Stimulated activated CD8-positive, alpha-beta memory T cell treated with anti-CD3 and anti-CD28 coated beads, Interleukin-15, amount 100 ng/mL, for 1 hour (primary cell): ENCODE results near the gene PPIA.
A peak's percentile ranks its signal among the peaks of the same experiment; 100 is the strongest.
"Not testable (repeated sequence)": the region's sequence is repeated elsewhere in the genome, so short reads cannot be mapped to it uniquely, and the experiment has no call there.

Experiments used
- DNase-seq: peaks from one replicate; pipeline ENCODE4 v3.0.0-alpha.2; 2020; ENCODE audit warnings: low read depth

The PPIA gene

DNA sequence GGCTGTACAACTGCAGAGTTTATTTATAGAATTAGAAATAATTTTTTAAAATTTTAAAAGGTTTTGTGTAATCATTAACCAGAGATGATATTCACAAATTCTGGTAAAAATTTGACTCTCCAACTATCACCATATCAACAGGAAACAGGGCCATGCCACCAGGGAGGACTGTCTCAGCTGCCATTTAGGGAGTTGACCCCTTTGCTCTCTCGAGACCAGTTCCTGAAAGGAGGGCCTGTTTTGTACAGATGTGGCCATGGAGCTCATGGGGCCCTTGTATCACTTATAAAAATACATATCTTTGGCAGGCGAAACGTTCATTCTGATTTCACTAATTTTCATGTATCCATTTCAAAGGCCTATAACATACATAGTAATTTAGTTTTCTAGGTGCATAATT, 31.1 kb downstream of the PPIA start:
- no peak for DNase-seq

DNA sequence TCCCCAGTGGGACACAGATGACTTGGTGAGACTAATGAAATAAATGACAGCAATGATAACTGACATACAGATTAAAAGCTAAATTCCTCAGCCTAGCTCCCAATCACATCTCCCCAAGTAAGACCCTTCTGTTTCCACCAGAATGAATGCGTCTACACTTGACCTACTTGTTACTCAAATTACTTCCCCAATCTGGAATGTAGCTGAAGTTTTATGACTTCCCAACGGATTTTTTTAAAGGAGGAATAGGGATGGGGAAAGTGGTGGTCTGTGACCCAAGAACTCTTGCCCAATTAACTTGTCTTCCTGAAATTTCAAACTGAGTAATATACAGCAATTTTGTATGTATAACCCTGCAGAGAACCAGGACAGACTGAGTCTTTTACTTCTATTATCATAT, 42.3 kb downstream of the PPIA start:
- DNase-seq = no peak

DNA sequence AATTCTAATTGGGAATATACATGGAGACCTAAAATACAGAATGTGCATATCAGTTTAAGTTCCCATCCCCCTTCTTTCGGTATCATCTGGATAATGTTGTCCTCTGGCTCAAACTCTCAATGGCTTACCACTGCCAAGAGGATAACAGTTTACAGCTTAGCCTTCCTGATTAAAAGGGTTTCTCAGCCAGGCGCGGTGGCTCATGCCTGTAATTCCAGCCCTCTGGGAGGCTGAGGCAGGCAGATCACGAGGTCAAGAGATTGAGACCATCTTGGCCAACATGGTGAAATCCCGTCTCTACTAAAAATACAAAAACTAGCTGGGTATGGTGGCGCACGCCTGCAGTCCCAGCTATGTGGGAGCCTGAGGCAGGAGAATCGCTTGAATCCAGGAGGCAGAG, 46.2 kb downstream of the PPIA start:
- DNase-seq = not testable (repeated sequence)

DNA sequence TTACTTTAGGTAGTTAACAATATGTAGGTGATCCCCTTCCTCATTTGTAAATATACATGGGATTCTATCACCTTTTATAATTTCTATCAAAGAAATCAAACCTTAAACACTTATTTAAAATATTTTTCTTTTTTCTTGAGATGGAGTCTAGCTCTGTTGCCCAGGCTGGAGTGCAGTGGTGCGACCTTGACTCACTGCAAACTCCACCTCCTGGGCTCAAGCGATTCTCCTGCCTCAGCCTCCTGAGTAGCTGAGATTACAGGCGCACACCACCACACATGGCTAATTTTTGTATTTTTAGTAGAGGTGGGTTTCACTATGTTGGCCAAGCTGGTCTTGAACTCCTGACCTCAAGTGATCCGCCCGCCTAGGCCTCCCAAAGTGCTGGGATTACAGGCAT, 47.0 kb downstream of the PPIA start:
- not testable (repeated sequence) for DNase-seq

GRCh38 chr7:44845451-44845850, 49.0 kb downstream of the PPIA start:
- DNase-seq = no peak

DNA sequence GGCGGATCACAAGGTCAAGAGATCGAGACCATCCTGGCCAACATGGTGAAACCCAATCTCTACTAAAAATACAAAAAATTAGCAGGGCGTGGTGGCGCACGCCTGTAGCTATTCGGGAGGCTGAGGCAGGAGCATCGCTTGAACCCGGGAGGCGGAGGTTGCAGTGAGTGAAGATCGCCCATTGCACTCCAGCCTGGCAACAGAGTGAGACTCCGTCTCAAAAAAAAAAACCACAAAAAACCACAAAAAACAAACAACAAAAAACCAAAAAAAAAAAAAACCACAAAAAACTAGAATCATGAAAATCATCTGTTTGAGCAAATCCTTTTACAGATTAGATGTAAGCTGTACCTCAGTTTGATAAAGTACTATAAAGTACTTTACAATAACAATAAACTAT, 49.9 kb downstream of the PPIA start:
- DNase-seq = not testable (repeated sequence)

DNA sequence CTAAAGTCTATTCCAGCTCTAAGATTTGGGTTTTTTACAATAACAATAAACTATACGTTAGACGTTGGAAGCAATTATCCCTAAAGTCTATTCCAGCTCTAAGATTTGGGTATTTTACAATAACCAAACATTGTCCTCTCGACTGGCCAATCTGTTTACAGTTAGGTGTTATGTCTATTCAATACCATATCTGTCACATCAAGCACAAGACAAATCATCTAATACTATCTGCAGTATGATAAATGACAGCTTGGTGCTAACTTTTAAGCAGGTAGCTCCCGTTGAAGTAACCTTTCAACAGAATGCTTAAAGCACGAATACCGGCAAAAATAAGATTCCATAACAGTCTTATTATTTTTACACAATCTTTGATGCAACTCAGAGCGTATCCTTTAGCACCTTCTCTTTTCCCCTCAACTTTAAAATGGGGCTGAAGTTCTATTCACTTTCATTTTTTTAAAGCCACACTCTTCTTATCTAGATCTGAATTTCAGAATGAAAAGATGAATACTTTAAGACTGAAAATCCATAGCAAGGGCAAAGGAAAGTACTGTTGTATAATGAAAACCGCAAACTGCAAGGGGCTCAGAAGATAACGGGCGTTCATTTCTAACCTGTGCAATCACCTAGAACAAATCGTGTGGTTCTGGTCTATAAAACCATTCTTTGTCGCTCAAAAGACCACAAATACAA, 50.5 kb downstream of the PPIA start:
- DNase-seq = no peak

DNA sequence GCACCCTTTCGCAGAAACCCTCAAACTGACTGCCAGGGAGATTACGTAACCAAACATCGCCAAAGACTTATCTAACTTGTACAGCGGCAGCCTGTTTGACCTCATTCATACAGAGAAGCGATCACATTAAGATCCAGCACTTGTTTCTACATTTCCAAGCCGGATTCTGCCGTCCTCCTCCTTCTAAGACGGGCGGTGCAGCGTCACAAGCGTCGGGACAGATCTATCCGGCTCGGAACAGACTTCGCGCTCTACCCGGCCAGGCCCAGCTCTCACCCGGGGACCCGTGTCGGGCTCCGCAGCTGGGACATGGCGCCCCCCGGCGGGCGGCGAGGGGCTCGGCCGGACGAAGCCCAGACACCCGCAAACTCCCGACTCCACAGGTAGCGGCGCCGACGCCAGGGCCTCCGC, 51.0 kb downstream of the PPIA start:
- DNase-seq = peak; percentile 65

DNA sequence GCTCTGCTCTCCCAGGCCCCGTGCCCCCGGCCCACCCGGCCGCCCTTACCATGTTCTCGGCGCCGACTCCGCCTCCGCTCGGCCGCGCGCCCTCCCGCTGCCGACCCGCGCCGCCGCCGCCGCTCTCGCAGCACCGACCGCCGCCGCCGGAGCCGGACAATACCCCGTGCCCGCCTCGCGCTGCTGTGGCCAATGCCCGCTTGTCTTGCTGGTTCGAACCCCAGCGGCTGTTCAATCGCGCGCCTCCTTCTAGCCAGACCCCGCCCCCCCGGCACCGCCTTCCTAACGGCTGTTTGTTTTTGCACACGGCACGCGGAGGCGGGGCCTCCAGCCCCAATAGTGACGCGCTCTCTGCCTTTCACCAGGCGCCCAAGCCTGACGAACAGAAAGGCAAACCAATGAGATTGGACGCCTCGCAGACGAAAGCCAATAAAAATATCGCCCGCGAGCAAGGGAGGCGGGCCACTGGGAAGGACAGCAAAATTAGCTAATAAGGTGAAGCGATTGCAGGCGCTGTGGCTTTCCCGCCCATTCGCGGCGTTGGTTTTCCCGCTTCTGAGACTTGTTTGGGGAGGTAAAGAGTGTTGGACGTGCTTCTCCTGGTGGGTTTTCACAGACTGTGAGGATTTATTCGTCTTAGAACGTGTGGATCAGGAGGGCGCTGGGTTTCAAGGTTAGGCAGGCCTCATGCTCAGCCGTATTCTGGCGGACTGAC, 51.6 kb downstream of the PPIA start, which contains the start of gene H2AZ2:
H2AZ2 (minus strand) TSS at position 168 of the 715 bp plus-strand sequence; CDS start at position 52, 116 bp downstream.
- DNase-seq = peak; percentile 100

GRCh38 chr7:44849259-44849884, 52.9 kb downstream of the PPIA start:
- DNase-seq = no peak

GRCh38 chr7:44849885-44850544, 53.5 kb downstream of the PPIA start:
- DNase-seq = no peak

GRCh38 chr7:44852590-44852989, 56.1 kb downstream of the PPIA start:
- DNase-seq = no peak
